H1 (cell line): Measurements from ENCODE around the gene TMEM178B. TPM values are rescaled to one million over a fixed set of nuclear protein-coding genes. Genes with fewer than 3 reads are reported as not detected.

Experiments used
- CTCF ChIA-PET: fragments of 300-600 bp; sonication (Branson Sonifier 250); formaldehyde crosslinking; loops from one replicate; lab custom pipeline; 2021; ENCODE audit not compliant: partially characterized antibody; lab: Charles Lee
- POLR2A ChIA-PET: fragments of 300-600 bp; sonication (Branson Sonifier 250); formaldehyde crosslinking; loops from one replicate; lab custom pipeline; 2021; ENCODE audit warnings: inconsistent platforms; ENCODE audit not compliant: partially characterized antibody; lab: Charles Lee
- DNase-seq, 2 experiments: peaks; one replicate each; pipeline versions ENCODE4 v3.0.0 to v3.0.0-alpha.2; 2010 to 2022; ENCODE audit warnings: low spot score in 2 of 2, low read depth in 1 of 2, mixed read lengths in 1 of 2
- FAIRE-seq: peaks from 2 replicates; lab custom pipeline; 2011; peaks lifted over from hg19 to GRCh38; lab: Jason Lieb, UNC
- H2AFZ ChIP-seq: 2 replicates; pipeline ENCODE4 v1.8.1; 2012; ENCODE audit warnings: low read length, inconsistent platforms
- H2AK5ac ChIP-seq: 2 replicates; pipeline ENCODE4 v1.6.1; 2013; ENCODE audit warnings: low read depth, low read length
- H2BK120ac ChIP-seq: replicated peaks from 2 replicates; pipeline ENCODE3; 2013; ENCODE audit warnings: low read depth, low read length, inconsistent platforms
- H2BK12ac ChIP-seq: 2 replicates; pipeline ENCODE4 v1.6.1; 2013; ENCODE audit warnings: low read depth, low read length
- H2BK15ac ChIP-seq: 2 replicates; pipeline ENCODE4 v1.6.1; 2013; ENCODE audit warnings: low read length
- H2BK20ac ChIP-seq: 2 replicates; pipeline ENCODE4 v1.6.1; 2013; ENCODE audit warnings: low read length
- H2BK5ac ChIP-seq: 2 replicates; pipeline ENCODE4 v1.6.1; 2013; ENCODE audit warnings: low read depth, low read length
- H3K14ac ChIP-seq: 2 replicates; pipeline ENCODE4 v1.6.1; 2013; ENCODE audit warnings: inconsistent platforms; ENCODE audit not compliant: insufficient read length
- H3K18ac ChIP-seq: 2 replicates; pipeline ENCODE4 v1.6.1; 2013; ENCODE audit warnings: low read length; ENCODE audit errors: extremely low read depth
- H3K23ac ChIP-seq: 2 replicates; pipeline ENCODE4 v1.6.1; 2013; ENCODE audit warnings: inconsistent platforms; ENCODE audit not compliant: insufficient read length
- H3K23me2 ChIP-seq: 2 replicates; pipeline ENCODE4 v1.6.1; 2013; ENCODE audit warnings: low read depth, low read length
- H3K27ac ChIP-seq: 2 replicates; pipeline ENCODE4 v1.6.1; 2011; ENCODE audit warnings: low read depth, low read length, inconsistent platforms
- H3K27me3 ChIP-seq, 4 experiments: replicated peaks in 1 of 4; 1 replicate in 1 of 4; 2 replicates in 3 of 4; pipeline versions ENCODE4 v1.6.1 to v1.8.1; 2011 to 2013; ENCODE audit warnings: low read length in 3 of 4, mild to moderate bottlenecking in 3 of 4, inconsistent platforms in 2 of 4, mixed read lengths in 2 of 4, moderate library complexity in 1 of 4; ENCODE audit not compliant: control insufficient read depth in 3 of 4, insufficient read depth in 3 of 4; ENCODE audit errors: extremely low read depth in 1 of 4
- H3K36me3 ChIP-seq, 4 experiments: 2 replicates each; pipeline versions ENCODE4 v1.6.1 to v1.8.1; 2011 to 2013; ENCODE audit warnings: mild to moderate bottlenecking in 4 of 4, low read length in 3 of 4, moderate library complexity in 2 of 4, control low read depth in 1 of 4, inconsistent platforms in 1 of 4; ENCODE audit not compliant: insufficient read depth in 4 of 4, control insufficient read depth in 2 of 4
- H3K4ac ChIP-seq: replicated peaks from 2 replicates; pipeline ENCODE3; 2013; ENCODE audit warnings: low read length, low read depth, mixed read lengths, inconsistent platforms; ENCODE audit not compliant: insufficient read length
- H3K4me1 ChIP-seq, 4 experiments: replicated peaks in 1 of 4; 1 replicate in 1 of 4; 2 replicates in 3 of 4; pipeline versions ENCODE4 v1.6.1 to v1.8.1; 2011 to 2013; ENCODE audit warnings: low read length in 3 of 4, inconsistent platforms in 2 of 4, mixed read lengths in 1 of 4; ENCODE audit not compliant: insufficient read depth in 4 of 4, control insufficient read depth in 3 of 4
- H3K4me2 ChIP-seq, 2 experiments: 2 replicates each; pipeline versions ENCODE4 v1.6.1 to v1.8.1; 2011 to 2013; ENCODE audit warnings: low read depth in 2 of 2, low read length in 2 of 2, control low read depth in 1 of 2, inconsistent platforms in 1 of 2, mild to moderate bottlenecking in 1 of 2; ENCODE audit not compliant: insufficient read depth in 1 of 2
- H3K4me3 ChIP-seq, 4 experiments: fragments of 200-600, 300-600 bp in 1 of 4; sonication (generic), shearing (Covaris generic), sonication (Bioruptor Twin) in 1 of 4; 2 replicates each; pipeline versions ENCODE4 v1.5.1 to v1.8.1; 2011 to 2016; ENCODE audit warnings: low read length in 4 of 4, low read depth in 3 of 4, control low read depth in 2 of 4, inconsistent platforms in 2 of 4, mild to moderate bottlenecking in 2 of 4, mixed read lengths in 1 of 4, moderate library complexity in 1 of 4; ENCODE audit not compliant: insufficient read depth in 2 of 4; ENCODE audit errors: extremely low read depth in 1 of 4
- H3K56ac ChIP-seq: replicated peaks from 2 replicates; pipeline ENCODE3; 2013; ENCODE audit warnings: low read depth, mild to moderate bottlenecking, mixed read lengths, low read length, inconsistent platforms; ENCODE audit not compliant: insufficient read length
- H3K79me1 ChIP-seq: 2 replicates; pipeline ENCODE4 v1.6.1; 2013; ENCODE audit warnings: low read depth, low read length, control low read depth
- H3K79me2 ChIP-seq, 2 experiments: 2 replicates each; pipeline versions ENCODE4 v1.6.1 to v1.8.1; 2012 to 2013; ENCODE audit warnings: low read length in 2 of 2, mild to moderate bottlenecking in 2 of 2, inconsistent platforms in 1 of 2; ENCODE audit not compliant: insufficient read depth in 2 of 2, control insufficient read depth in 1 of 2
- H3K9ac ChIP-seq, 4 experiments: replicated peaks in 1 of 4; 1 replicate in 1 of 4; 2 replicates in 3 of 4; pipeline versions ENCODE4 v1.6.1 to v1.8.1; 2011 to 2013; ENCODE audit warnings: low read depth in 3 of 4, low read length in 3 of 4, control low read depth in 2 of 4, mild to moderate bottlenecking in 2 of 4, moderate library complexity in 2 of 4, inconsistent platforms in 1 of 4; ENCODE audit errors: extremely low read depth in 1 of 4
- H3K9me3 ChIP-seq, 2 experiments: 2 replicates each; pipeline versions ENCODE4 v1.6.1 to v1.8.1; 2012 to 2013; ENCODE audit warnings: mild to moderate bottlenecking in 2 of 2, moderate library complexity in 2 of 2, control low read depth in 1 of 2, inconsistent platforms in 1 of 2, low read depth in 1 of 2, low read length in 1 of 2, mixed read lengths in 1 of 2; ENCODE audit not compliant: insufficient read depth in 2 of 2
- H4K20me1 ChIP-seq, 2 experiments: replicated peaks in 1 of 2; 2 replicates each; pipeline versions ENCODE3 to v1.8.1; 2011 to 2013; ENCODE audit warnings: inconsistent platforms in 2 of 2, low read length in 2 of 2, mild to moderate bottlenecking in 1 of 2; ENCODE audit not compliant: insufficient read depth in 2 of 2, control insufficient read depth in 1 of 2
- H4K5ac ChIP-seq: 2 replicates; pipeline ENCODE4 v1.6.1; 2013; ENCODE audit warnings: low read length, low read depth, mixed read lengths, inconsistent platforms; ENCODE audit not compliant: insufficient read length
- H4K8ac ChIP-seq: 2 replicates; pipeline ENCODE4 v1.8.0; 2013; ENCODE audit warnings: mild to moderate bottlenecking, moderate library complexity, low read length, inconsistent platforms; ENCODE audit not compliant: insufficient read depth; ENCODE audit errors: extremely low read depth
- H4K91ac ChIP-seq: replicated peaks from 2 replicates; pipeline ENCODE3; 2013; ENCODE audit warnings: low read length, mixed read lengths, inconsistent platforms; ENCODE audit not compliant: insufficient read length
- GABPA ChIP-seq: IDR thresholded peaks from 2 replicates; pipeline ENCODE4 v1.6.1; 2011; ENCODE audit warnings: mild to moderate bottlenecking, low read length, moderate library complexity, borderline replicate concordance; ENCODE audit not compliant: insufficient read depth
- HDAC2 ChIP-seq, 2 experiments: fragments of 300-600 bp in 1 of 2; sonication (generic) in 1 of 2; IDR thresholded peaks; 2 replicates each; pipeline ENCODE4 v1.6.1; 2011 to 2012; ENCODE audit warnings: low read depth in 2 of 2, low read length in 2 of 2, mild to moderate bottlenecking in 2 of 2, moderate library complexity in 2 of 2, borderline replicate concordance in 1 of 2, inconsistent platforms in 1 of 2
- PHF8 ChIP-seq: fragments of 200-600 bp; sonication (generic); conservative IDR thresholded peaks from 2 replicates; pipeline ENCODE4 v1.7.1; 2012; ENCODE audit warnings: low read depth, mild to moderate bottlenecking, inconsistent platforms, low read length, moderate library complexity
- WGBS, 2 experiments: shearing (Covaris generic) in 1 of 2; methylation state at CpG; one replicate each; pipeline versions ENCODE4 v1.1.6 to v1.1.7; 2013 to 2015; ENCODE audit warnings: low lambda C conversion rate in 2 of 2, mixed read lengths in 2 of 2, inconsistent platforms in 1 of 2, low coverage in 1 of 2, missing lambda C conversion rate in 1 of 2; ENCODE audit not compliant: insufficient replicate concordance in 2 of 2, insufficient coverage in 1 of 2, insufficient read length in 1 of 2; ENCODE audit errors: extremely low coverage in 1 of 2, missing lambda C conversion rate in 1 of 2; 5-methylcytosine and 5-hydroxymethylcytosine counted together
- polyA plus RNA-seq, 7 experiments: library from polyadenylated mRNA; depleted of rRNA in 3 of 7; stranded (reverse) in 5 of 7; unstranded in 2 of 7; fragments of >200 nt in 5 of 7; fragments of 200-250 nt in 2 of 7; gene quantifications; 1 replicate in 5 of 7; 2 replicates in 1 of 7; 4 replicates in 1 of 7; pipeline versions ENCODE4 v1.2.1 to v1.2.3, GENCODE V29; 2011 to 2013; ENCODE audit warnings: missing spikeins in 2 of 7, mixed read lengths in 2 of 7
- total RNA-seq: library from RNA; stranded (reverse); fragmentation: NEBNext Ultra II Directional; extraction: Animal tissue kit (Norgen Biotek cat#: 25700); gene quantifications from 2 replicates; pipeline ENCODE4 v1.2.1, GENCODE V29; 2021
- TF ChIP-seq, protein P1 (sequence below): IDR thresholded peaks from 2 replicates; pipeline ENCODE4 v1.6.1; 2012; ENCODE audit warnings: inconsistent platforms
- TF ChIP-seq, protein P2 (sequence below): IDR thresholded peaks from 2 replicates; pipeline ENCODE4 v1.6.1; 2012; ENCODE audit warnings: low read length, inconsistent platforms

The TMEM178B gene
- total and polyA plus RNA-seq, 2 of the 8 experiments (the other 6 are each of a cell fraction or from before 2014, with no cell fraction given), result 5.3 to 18.1 TPM

GRCh38 chr7:141193066-141193465, 119.2 kb downstream of the TMEM178B start:
- no peak overlapping the region for H3K56ac ChIP-seq
- H2AFZ ChIP-seq, result no peak overlapping the region
- TF ChIP-seq, protein P1, sequence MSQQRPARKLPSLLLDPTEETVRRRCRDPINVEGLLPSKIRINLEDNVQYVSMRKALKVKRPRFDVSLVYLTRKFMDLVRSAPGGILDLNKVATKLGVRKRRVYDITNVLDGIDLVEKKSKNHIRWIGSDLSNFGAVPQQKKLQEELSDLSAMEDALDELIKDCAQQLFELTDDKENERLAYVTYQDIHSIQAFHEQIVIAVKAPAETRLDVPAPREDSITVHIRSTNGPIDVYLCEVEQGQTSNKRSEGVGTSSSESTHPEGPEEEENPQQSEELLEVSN, result no peak
- TF ChIP-seq GABPA (no peak), PHF8 (no peak), HDAC2 (IDR thresholded peaks at IDR 0.05; ENCODE audit: borderline replicate concordance in 1 of 2, low read depth in 2 of 2, low read length in 2 of 2) (no peak)
- TF ChIP-seq, protein P2, sequence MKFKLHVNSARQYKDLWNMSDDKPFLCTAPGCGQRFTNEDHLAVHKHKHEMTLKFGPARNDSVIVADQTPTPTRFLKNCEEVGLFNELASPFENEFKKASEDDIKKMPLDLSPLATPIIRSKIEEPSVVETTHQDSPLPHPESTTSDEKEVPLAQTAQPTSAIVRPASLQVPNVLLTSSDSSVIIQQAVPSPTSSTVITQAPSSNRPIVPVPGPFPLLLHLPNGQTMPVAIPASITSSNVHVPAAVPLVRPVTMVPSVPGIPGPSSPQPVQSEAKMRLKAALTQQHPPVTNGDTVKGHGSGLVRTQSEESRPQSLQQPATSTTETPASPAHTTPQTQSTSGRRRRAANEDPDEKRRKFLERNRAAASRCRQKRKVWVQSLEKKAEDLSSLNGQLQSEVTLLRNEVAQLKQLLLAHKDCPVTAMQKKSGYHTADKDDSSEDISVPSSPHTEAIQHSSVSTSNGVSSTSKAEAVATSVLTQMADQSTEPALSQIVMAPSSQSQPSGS, result no peak
- TF ChIP-seq, all 59 proteins: peak for 0
- H4K91ac ChIP-seq, result no peak overlapping the region
- H3K4me2 ChIP-seq, result no peak overlapping the region
- no peaks in the 10 kb centered on the region for H3K23me2 ChIP-seq
- no peak overlapping the region for H3K4ac ChIP-seq
- no peak overlapping the region for H3K18ac ChIP-seq
- no peak for FAIRE-seq
- H2BK20ac ChIP-seq, result no peak overlapping the region
- no peak overlapping the region; the same call in 1 of the 2 replicates for H3K27ac ChIP-seq
- no peak overlapping the region for H3K14ac ChIP-seq
- H3K4me1 ChIP-seq, result peaks cover 0 to 5% (median 1%) of the 10 kb centered on the region in 4 experiments; a peak in 3 of 7 replicates
- ChIA-PET CTCF (no interaction called here), POLR2A (no interaction called here)
- no peak overlapping the region for H3K4me3 ChIP-seq
- no peak overlapping the region for H4K8ac ChIP-seq
- H3K79me2 ChIP-seq, result no peaks in the 10 kb centered on the region
- H2BK5ac ChIP-seq, result no peak overlapping the region
- H2AK5ac ChIP-seq, result no peak overlapping the region
- no peaks in the 10 kb centered on the region for H3K79me1 ChIP-seq
- no peak overlapping the region for H3K9ac ChIP-seq
- H2BK12ac ChIP-seq, result no peak overlapping the region
- WGBS, 2 experiments, result 94% methylated on average over 4 of the region's 4 CpGs; no CpG with 5 or more reads in 1 of the 2 experiments
- no peak overlapping the region for H2BK15ac ChIP-seq
- no peaks in the 10 kb centered on the region for H3K27me3 ChIP-seq
- no peak for DNase-seq
- no peaks in the 10 kb centered on the region for H3K9me3 ChIP-seq
- no peak overlapping the region for H3K23ac ChIP-seq
- H4K20me1 ChIP-seq, result no peaks in the 10 kb centered on the region
- no peak overlapping the region for H2BK120ac ChIP-seq
- no peaks in the 10 kb centered on the region for H3K36me3 ChIP-seq
- no peak overlapping the region for H4K5ac ChIP-seq
